Activated effector memory CD4-positive, alpha-beta T cell treated with anti-CD3 and anti-CD28 coated beads, Interleukin-2, amount 50 U/mL, for 16 hours (primary cell): ENCODE data around the gene EHBP1.

Source experiments
- DNase-seq: peaks from one replicate; pipeline ENCODE4 v3.0.0-alpha.2; 2020

The EHBP1 gene

DNA sequence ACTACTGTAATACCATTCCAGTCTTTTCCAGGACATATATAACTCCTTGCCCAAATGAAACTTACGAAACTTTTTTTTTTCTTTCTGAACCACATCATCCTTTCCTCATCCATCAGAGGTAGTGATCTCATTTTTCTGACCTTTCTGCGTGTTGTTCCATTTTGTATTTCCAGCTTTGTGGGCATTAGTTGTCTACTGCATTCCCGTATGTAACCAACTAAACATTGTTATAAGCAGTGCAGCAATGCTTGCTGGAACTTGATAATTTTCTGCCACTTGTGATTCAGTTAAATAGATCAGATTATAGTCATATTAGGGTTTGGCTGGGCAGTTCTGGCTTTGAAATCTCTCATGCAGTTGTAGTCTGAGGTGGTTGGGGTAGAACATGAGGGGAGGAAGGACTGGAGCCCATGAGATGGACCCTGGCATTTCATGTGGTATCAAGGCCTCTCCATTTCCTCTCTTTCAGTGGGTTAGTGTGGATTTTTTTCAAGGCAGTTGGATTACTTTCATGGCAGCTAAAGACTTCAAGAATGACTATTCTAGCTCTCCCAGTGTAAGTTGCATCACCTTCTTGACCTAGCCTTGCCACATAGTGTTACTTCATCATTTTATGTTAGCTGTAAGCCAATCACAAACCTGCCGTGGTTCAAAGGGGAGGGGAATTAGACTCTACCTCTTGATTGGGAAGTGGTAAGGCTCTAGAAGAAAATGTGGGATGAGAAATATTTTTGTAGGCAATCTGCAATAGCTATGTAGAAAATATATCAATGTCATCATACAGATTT is 80.5 kb downstream of the EHBP1 start:
- DNase-seq: no peak

DNA sequence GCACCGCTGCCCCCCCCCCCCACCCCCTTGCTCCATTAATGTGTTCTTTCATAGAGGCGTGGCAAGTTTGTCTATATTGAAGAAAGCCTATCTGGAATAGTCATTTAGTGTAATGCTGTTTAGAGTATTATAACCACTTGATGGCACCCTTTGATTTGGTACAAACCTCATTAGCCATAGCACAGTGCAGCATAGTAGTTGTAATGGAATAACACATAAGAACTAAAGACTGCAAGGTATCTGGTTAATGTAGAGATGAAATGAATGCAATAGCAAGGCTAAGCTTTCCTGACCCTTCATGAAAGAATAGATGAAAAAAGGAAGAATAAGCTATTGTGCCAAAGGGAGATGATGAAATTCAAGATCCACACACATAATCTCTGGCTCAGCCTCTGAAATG is 81.9 kb downstream of the EHBP1 start:
- no peak for DNase-seq

DNA sequence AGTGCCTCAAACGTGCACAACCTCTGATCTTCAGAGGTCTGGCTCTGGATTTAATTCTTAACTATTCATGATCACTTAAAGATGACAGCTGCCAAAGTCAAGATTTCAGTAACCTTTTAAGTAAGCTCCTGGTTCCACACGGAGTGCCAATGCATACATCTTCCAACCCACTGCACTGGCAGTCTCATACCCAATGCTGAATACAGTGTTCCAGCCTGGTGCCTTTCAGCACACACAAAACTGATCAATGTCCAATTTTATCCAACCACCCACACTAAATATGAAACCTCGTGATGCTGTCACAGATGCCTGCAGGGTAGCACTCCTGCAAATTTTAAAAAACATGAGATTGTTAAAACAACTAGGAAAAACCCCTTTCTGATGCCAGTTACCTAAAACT is 84.0 kb downstream of the EHBP1 start:
- DNase-seq: no peak

DNA sequence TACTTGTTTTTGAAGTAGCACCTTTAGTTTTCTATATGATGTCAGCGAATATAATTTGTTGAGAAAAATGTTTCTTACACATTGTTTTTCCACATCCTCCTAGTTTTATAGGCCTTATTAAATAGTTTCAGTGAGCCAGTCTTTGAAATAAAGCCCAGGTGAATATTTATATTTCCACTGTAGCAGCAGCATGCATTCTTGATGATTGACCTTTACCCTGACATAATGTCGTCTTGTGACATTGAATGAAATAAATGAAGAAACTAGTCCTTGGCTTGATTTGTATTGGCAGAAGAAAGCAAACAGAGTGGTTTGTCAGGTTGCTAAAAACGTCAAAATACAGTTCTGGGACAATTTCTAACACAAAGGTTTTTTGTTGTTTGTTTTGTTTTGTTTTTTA is 84.4 kb downstream of the EHBP1 start:
- DNase-seq: no peak

DNA sequence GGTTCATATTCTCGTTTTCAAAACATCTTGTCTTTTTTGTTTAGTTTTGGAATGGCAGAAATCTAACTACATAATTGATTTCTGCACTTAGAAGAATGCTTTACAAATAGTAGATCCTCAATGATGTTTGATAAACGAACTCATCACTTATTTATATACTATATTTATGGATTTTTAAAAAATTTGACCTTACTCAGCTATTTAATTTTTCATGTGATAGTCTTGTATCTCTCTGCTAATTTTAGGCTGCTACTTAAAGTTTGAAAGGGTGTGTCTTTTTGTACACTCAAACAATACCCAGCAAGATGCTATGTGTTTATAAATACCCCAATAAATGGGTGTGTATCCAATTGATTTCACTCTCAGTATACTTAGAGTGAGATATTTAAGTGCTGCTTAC is 86.9 kb downstream of the EHBP1 start:
- DNase-seq: no peak

DNA sequence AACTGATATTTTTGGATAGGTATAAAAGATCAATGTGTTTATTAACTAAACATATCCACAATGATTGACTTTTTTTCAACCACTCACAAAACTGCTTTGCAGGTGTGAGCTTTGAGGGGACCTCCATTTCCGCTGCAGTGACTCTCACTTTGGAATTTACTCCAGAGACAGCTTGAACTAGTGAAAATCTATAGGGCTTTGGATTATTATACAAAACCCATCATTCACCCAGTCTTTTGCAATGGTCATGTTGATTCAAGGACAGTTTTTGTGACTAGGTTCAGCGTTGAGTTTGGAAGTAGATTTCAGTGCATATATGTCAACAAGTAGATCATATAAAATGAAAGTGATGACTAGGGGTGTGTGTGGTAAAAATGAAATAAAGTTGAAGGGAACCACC is 87.7 kb downstream of the EHBP1 start:
- DNase-seq: no peak

DNA sequence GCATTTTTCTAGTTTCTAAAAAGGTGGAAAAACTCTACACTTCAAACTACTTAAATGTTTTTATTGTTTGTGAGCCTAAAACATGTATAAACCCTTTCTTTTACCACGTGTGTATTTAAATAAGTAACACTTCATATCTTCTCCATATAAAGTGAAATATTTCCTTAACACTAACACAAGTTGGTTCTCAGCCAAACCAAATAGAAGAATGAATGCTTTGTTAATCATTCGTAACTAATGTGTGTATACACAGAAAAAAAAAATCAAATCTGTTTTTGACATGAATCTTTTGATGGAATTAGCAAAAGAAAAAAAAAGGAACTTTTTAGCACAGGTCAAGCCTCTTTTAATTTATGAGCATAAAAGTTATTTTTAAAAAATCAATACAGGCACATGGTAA is 89.3 kb downstream of the EHBP1 start:
- no peak for DNase-seq

DNA sequence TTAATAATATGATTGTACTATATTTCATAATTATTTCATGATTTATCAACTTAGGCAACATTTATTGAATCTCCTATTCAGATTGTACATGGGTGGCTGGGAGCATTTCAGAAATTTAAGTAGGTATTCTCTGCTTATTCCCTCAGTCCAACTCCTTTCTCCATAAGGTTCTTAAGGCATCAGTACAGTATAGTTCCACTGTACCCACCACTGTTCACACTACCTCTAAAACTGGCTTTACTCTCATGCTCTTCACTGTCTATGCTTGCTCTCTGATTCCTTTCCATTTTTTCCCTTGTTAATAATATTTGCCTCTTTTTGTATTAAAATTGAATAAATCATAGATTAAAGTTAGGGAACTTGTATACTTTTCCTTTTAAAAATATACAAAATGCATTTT is 89.8 kb downstream of the EHBP1 start:
- DNase-seq: no peak

DNA sequence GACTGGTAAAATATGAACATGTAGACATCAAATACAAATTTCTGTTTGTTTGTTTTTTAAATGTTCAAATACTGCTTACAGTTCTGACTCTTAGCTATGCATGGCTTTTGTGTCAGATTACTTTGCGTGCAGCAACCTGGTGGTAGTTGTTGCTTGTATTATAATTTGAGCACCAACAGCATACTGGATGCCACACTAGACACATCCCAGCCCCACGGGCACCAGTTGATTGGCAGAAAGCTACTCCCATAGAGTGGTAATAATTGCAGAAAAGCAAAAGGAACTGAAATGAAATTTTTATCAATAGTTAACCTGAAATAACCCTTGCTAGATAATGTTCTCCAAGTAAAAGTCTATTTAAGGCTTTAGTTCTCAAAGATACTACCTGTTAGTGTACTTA is 91.6 kb downstream of the EHBP1 start:
- no peak for DNase-seq

DNA sequence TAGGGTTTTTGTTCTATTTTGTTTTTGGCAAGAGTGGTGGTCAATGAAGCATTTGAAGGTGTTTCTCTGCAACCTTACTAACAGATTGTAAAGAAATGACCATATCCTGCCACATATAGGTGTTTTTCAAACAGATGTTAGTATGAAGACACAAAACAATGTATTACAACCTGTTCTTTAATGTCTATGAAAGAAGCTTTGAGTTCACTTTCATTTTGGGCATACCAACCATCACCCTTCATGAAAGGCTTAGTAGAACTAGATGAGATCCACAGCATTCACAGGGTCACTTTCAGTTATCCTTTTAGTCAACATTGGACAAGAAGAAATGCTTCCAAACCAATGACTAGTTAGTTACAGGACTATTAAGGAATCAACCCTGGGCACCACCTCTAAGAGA is 95.1 kb downstream of the EHBP1 start:
- DNase-seq: no peak

DNA sequence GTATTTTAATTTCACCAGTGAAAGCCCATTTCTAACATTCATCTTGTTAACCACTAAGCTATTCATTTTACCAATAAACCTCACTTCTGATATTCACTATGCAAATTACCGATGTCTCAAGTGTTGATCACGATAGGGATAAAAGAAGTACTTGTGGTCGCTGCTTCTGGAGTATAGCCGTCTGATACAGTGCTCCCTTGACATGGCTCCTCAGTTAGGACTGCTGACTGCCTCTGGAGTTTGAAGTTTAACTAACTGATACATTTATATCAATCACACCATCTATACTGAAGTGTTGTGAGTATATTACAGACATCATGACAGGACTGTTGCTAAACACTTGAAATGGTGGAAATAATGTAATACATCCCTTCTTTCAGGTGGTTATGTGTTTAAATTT is 95.6 kb downstream of the EHBP1 start:
- DNase-seq: no peak

DNA sequence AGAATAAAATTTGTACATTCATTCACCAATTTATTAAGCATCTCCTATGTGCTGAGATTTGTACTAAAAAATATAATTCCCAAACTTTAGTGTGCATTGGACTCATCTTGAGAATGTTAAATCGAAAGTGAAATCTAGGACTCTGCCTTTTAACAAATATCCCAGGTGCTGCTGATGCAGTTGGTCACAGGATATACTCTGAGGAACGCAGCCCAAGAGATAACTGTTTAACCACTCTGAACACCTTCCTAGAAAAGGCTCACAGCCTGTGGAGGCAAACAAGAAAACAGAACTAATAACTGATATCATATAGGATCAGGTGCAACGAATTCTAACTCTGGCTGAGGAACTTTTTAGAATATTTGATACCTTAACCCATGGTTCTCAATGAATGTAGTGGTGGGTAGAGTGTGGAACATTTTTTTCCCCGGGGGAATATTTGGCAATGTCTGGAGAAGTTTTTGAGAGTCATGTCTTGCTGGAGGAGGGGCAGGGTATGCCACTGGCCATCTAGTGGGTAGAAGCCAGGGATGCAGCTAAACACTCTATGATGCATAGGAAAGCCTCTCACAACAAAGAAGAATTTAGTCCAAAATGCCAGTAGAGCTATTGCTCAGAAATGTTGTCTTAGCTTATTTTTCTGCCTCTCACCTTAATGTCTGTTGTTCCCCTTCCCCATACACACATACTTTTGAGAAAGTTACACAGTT is 96.5 kb downstream of the EHBP1 start:
- DNase-seq: no peak

DNA sequence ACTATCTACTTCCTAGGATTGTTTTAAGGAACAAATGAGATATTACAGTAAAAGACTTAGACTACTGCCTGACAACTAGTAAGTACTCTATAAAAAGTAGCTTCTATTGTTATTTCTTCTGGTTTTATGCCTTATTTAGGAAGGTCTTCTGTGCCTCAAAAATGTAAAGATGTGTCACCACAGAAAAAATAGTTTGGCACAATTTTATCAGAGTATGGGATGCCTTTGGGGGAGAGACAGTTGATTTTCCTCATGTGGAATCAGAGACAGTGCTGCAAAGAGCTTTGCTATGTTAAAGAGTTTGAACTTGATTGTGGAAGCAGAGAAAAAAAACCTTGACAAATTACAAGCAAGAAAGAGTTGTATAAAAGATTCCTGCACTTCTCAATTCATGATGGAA is 98.4 kb downstream of the EHBP1 start:
- no peak for DNase-seq

DNA sequence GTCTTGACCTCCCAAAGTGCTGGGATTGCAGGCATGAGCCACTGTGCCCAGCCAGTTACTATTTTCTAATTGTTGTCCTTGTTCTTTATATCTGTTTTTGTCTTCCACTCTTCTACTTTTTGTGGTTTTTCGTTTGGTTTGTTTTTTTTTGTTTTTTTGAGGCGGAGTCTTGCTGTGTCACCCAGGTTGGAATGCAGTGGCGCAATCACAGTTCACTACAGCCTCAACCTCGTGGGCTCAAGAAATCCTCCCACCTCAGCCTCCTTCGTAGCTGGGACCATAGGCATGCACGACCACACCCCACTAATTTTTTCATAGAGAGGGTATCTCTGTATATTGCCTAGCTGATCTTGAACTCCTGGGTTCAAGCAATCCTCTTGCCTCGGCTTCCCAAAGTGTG is 100.7 kb downstream of the EHBP1 start:
- no peak for DNase-seq

DNA sequence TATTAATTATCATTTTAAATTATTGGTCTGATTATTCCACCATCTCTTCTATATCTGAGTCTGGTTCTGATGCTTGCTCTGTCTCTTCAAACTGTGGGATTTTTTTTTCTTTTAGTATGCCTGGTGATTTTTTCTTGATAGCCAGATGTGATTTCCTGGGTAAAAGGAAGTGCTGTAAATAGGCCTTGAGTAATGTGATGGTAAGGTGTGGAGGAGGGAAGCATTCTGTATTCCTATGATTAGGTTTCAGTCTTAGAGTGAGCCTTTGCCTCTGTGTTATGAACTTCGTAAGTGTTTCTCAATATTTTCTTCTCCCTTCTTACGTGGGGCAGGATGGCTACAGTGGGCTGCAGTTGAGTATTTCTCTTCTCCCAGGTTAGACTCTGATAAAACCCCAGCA is 103.0 kb downstream of the EHBP1 start:
- no peak for DNase-seq

DNA sequence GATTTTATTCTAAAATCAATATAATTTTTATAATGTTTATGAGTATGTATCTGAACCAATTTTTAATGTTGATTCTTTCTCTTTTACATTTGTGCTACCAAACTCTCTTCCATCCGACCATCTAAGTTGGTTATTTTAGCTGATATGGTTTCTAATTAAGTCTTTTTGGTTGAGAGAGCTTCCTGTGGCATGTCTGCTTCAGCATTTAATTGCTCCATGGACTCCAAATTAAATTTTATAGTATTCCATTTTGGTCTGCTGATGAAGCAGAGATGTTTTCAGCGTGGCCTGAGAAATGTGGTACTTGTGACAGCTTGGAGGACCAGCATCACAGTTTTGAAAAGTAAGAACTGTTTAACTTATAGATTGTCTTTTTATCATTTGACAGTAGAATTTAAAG is 105.6 kb downstream of the EHBP1 start:
- DNase-seq: no peak

DNA sequence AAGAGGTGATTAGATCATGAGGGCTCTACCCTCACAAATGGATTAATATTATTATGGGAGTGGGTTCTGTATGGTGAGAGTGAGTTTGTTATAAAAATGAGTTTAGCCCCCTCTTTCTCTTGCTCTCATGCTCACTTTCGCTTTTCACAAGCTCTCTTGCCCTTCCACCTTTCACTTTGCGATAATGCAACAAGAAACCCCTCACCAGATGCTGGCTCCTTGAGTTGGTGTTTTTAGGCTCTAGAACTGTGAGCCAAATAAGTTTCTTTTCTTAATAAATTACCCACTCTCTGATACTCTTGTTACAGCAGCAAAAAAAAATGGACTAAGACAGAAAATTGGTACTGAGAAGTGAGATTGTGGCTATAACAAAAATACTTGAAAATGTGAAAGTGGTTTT is 106.5 kb downstream of the EHBP1 start:
- no peak for DNase-seq

DNA sequence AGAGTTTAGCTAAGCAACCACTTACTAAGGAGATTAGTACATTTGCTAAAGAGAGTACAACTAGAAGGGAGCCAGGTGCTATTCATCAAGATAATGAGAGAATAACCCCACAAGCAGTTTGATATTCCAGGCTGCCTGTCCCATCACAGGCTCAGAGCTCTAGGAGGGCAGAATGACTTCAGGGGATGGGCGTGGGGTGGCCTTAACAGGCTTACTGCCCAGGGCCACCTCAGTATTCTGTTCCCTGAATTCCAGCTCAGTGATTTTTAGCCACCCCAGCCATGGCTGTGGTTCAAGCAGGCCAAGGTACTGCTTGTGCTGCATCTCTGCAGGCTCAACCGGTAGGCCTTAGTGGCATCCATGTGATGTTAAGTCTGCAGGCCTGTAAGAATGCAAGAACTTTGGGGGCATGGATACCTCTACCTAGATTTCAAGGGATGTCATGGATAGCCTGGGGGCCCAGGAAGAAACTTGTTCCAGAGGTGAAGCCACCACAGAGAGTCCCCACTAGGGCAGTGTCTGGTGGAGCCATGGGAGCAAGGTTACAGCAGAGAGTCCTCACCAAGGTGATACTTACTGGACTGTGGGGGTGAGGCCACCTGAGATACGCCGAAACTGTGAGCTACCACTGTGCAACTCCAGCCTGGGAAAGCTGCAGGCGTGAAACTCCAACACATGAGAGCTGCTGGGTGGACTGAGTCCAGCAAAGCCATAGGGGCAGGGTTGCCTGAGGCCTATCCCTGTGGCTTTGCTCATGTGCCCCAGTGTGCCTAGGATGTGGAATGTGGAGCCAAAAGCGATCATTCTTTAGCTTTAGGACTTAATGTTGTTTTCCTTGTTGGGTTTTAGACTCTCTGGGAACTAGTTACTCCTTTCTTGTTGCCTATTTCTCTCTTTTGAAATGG is 107.7 kb downstream of the EHBP1 start:
- no peak for DNase-seq

DNA sequence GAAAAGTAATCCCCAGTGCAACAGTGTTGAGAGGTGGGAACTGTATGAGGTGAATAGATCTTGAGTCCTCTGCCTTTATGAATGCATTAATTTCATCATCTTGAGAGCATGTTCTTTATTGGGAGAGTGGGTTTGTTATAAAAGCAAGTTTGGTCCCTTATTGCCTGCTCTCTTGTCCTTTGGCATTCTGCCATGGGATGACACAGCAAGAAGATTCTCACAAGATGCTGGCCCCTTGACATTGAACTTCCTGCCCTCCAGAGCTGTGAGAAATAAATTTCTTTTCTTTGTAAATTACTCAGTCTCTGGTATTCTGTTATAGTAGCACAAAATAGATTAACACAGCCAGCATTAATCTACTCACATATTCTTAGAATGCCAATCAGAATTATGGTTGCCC is 108.6 kb downstream of the EHBP1 start:
- DNase-seq: no peak

DNA sequence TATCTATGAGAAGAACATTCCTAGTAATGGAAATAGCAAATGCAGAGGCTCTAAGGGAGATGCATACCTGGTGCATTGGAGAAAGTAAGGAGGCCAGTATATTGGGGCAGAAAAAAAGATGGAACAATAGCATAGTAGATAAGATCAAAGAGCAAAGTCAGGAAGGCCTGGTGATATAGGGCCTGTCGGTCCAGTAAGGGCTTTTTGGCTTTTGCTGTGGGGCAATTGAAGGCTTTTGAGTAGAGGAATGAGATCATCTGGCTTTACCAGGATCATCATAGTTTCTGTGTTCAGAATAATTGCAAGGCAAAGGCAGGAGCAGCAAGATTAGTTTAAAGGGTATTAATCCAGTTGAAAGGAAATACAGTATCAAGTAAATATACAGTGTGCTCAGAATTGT is 111.8 kb downstream of the EHBP1 start:
- DNase-seq: no peak

DNA sequence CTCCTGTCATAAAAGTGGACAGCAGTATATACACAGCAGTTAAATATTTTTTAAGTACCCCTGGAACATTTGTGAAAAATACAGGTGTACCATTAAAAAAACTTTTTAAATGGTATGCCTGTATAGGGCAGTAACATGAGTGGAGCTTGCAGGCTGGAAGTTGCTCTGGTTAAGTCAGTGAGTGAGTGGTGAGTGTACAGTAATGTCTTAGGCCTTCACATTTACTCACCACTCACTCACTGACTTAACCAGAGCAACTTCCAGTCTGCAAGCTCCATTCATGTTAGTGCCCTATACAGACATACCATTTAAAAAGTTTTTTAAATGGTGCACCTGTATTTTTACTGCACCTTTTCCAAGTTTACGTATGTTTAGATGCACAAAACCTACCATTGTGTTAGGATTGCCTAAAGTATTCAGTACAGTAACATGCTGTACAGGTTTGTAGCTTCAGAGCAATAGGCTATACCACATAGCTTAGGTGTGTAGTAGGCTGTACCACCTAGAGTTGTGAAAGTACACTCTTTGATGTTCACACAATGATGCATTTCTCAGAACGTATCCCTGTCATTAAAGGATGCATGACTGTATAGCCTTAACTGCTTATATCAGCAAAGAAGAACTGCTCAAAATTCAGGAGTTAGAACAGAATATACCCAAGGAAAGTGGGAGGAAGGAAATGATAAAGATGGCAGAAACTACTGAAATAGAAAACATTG is 112.6 kb downstream of the EHBP1 start:
- no peak for DNase-seq

DNA sequence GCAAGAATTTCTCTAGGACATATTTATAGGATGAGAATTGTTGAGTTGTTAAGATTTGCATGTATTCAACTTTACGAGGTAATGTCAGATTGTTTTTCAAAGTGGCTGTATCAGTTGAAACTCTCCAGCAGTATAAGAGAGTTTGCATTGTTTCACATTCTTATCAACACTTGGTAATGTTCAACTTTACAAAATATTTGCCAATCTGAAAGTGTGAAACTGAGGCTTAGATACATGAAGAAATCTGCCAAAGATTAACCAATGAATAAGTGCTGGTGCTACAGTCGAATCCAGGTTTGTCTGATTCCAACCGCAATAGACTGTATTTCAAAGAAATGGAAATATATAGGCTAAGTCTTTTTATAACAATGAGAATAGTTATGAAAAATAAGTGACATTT is 117.0 kb downstream of the EHBP1 start:
- no peak for DNase-seq

DNA sequence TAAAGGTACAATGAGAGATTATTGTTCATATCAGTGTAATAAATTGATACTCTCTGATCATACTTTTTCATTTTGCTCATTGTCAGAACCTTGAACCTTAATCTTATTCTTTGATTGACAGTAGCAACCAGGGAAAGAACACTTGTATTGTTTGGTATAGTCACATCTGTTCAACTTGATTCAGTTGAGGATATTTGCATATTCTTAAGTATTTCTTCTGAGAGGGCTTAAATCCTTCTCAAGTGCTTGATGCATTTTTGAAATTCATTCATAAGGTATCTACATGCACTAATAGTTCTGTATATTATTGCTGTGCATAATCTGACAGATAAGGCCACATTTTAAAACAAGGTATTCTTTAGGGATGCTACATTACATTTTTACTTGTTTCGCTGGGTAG is 118.9 kb downstream of the EHBP1 start:
- DNase-seq: no peak
